Testis (tissue), 3 donors: Measurements from ENCODE around the gene PRKG2. TPM values are rescaled to one million over a fixed set of nuclear protein-coding genes. Genes with fewer than 3 reads are reported as not detected.

Source experiments
- DNase-seq: peaks from one replicate; pipeline ENCODE4 v3.0.0-alpha.2; 2019
- H3K27ac ChIP-seq, 2 donors: fragments of 200-600 bp; sonication (generic); one replicate each; pipeline ENCODE4 v1.5.1; 2019
- H3K27me3 ChIP-seq: fragments of 200-600 bp; sonication (generic); one replicate; pipeline ENCODE4 v1.5.1; 2019
- H3K36me3 ChIP-seq: fragments of 200-600 bp; sonication (generic); one replicate; pipeline ENCODE4 v1.5.1; 2017; ENCODE audit warnings: low read depth; ENCODE audit errors: missing control alignments
- H3K4me1 ChIP-seq: fragments of 200-600 bp; sonication (generic); one replicate; pipeline ENCODE4 v1.5.1; 2019
- H3K4me3 ChIP-seq, 2 donors: fragments of 200-600 bp; sonication (generic); one replicate each; pipeline ENCODE4 v1.5.1; 2017 to 2019
- H3K9me3 ChIP-seq: fragments of 200-600 bp; sonication (generic); one replicate; pipeline ENCODE4 v1.5.1; 2017
- POLR2A ChIP-seq: fragments of 450-650 bp; IDR thresholded peaks from one replicate; pipeline ENCODE4 v1.6.1; 2017; ENCODE audit warnings: antibody characterized with exemption, mild to moderate bottlenecking, moderate library complexity
- WGBS, 2 donors: methylation state at CpG; one replicate each; pipeline ENCODE4 v1.1.5; 2018; 5-methylcytosine and 5-hydroxymethylcytosine counted together
- intact Hi-C: fragments of 100-400 bp; cut with DNase I; formaldehyde crosslinking; loops from one replicate; pipeline ENCODE4 v1.15.1; 2023; ENCODE audit warnings: low total_unique reads
- polyA plus RNA-seq: library from polyadenylated mRNA; stranded (reverse); fragments of 350-450 nt; fragmentation: Illumina TruSeq; extraction: RNeasy Lipid Tissue Mini Kit (QIAGEN cat#74804); gene quantifications from one replicate; pipeline ENCODE4 v1.2.3, GENCODE V29; 2014; ENCODE audit warnings: low read depth, low replicate concordance; ENCODE audit not compliant: insufficient read depth
- total RNA-seq, 2 donors: library from RNA; depleted of rRNA; stranded (reverse); fragments of >200 nt; gene quantifications; one replicate each; pipeline ENCODE4 v1.2.3, GENCODE V29; 2016
- TF ChIP-seq, protein P1 (sequence below), 3 experiments: fragments of 450-650 bp in 2 of 3; fragments of 200-600 bp in 1 of 3; sonication (generic) in 1 of 3; IDR thresholded peaks; one replicate each; pipeline ENCODE4 v1.5.1; 2016 to 2019; ENCODE audit warnings: antibody characterized with exemption in 3 of 3, mild to moderate bottlenecking in 2 of 3, moderate library complexity in 1 of 3

PRKG2 gene
- total and polyA plus RNA-seq, 3 donors from 2014 or later, result 1.3 to 2.4 (median 1.7) TPM

DNA sequence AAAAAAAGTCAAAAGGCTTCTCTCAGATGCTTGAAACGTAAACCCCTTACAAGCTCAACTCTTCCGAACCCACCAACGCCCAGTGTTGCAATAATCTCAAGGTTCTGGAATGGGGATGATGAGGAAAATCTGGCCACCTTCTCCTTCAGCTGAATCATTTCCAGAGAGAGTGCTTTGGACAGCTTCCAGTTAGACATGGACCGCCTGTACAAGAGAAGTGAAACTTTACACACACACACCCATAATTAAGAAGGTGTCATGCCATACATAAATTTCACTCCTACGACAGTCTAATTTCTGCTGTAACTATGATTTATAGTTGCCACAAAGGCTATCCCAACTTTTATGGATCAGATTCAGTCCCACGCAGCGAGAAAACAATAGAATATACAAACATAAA lies 72.3 kb downstream of the PRKG2 start:
- Histone ChIP-seq H3K27ac (no peak overlapping the region), H3K4me3 (no peak overlapping the region), H3K4me1 (no peaks in the 10 kb centered on the region), H3K27me3 (no peaks in the 10 kb centered on the region), H3K36me3 (no peaks in the 10 kb centered on the region), H3K9me3 (no peaks in the 10 kb centered on the region)
- intact Hi-C loops, result no loop called here
- 44 to 53% methylated on average over 7 of the region's 7 CpGs for WGBS, 2 donors
- TF ChIP-seq POLR2A, result no peak
- TF ChIP-seq, protein P1, sequence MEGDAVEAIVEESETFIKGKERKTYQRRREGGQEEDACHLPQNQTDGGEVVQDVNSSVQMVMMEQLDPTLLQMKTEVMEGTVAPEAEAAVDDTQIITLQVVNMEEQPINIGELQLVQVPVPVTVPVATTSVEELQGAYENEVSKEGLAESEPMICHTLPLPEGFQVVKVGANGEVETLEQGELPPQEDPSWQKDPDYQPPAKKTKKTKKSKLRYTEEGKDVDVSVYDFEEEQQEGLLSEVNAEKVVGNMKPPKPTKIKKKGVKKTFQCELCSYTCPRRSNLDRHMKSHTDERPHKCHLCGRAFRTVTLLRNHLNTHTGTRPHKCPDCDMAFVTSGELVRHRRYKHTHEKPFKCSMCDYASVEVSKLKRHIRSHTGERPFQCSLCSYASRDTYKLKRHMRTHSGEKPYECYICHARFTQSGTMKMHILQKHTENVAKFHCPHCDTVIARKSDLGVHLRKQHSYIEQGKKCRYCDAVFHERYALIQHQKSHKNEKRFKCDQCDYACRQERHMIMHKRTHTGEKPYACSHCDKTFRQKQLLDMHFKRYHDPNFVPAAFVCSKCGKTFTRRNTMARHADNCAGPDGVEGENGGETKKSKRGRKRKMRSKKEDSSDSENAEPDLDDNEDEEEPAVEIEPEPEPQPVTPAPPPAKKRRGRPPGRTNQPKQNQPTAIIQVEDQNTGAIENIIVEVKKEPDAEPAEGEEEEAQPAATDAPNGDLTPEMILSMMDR (IDR thresholded peaks at IDR 0.05), result no peak
- DNase-seq, result no peak

DNA sequence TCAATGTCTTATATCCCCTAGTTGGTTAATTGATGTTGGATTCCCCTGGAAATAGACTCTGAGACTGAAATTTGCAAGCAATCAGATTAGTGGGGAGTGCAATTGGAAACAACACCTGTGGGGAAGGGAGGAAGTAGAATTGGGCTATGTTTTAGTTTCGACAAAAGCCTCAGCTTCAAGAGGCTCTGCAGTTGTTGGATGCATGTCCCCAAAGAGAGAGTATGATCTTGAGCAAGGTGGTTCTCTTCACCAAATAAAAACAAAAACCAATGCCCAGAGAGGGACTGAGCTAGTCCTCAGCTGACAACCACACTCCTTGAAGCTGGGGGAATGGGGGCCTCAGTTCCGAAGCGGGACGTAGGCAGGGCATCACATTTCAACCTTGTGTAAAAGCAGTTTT lies 77.1 kb downstream of the PRKG2 start:
- H3K27ac ChIP-seq, result no peak overlapping the region
- TF ChIP-seq POLR2A, result no peak
- TF ChIP-seq, protein P1 (IDR thresholded peaks at IDR 0.05), result no peak
- 91 to 92% methylated on average over 4 of the region's 4 CpGs for WGBS, 2 donors
- no peaks in the 10 kb centered on the region for H3K4me1 ChIP-seq
- H3K4me3 ChIP-seq, result no peak overlapping the region
- intact Hi-C loops, result no loop called here
- H3K36me3 ChIP-seq, result no peaks in the 10 kb centered on the region
- H3K27me3 ChIP-seq, result no peaks in the 10 kb centered on the region
- DNase-seq, result no peak
- no peaks in the 10 kb centered on the region for H3K9me3 ChIP-seq

DNA sequence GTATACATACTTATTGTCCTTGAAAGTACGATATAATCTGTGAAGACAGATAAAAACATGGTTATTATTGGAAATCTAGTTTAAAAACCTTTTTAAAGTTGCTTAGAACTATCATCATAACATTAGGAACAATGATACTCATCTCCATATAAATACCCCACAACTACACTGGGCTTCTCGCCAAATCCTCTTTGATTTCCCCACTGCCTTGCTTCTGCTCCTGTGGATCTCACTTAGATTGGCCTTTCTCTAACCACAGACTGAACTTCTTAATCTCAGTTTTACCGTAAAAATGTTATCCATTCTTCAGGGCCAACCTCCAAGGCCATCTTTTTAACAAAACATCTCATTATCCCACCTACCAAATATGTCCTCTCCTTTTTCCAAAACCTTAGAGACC lies 77.6 kb downstream of the PRKG2 start:
- no peak overlapping the region for H3K4me3 ChIP-seq
- no peak overlapping the region for H3K27ac ChIP-seq
- TF ChIP-seq POLR2A, result no peak
- TF ChIP-seq, protein P1 (IDR thresholded peaks at IDR 0.05), result no peak
- intact Hi-C loops, result no loop called here
- H3K27me3 ChIP-seq, result no peaks in the 10 kb centered on the region
- H3K36me3 ChIP-seq, result no peaks in the 10 kb centered on the region
- no peaks in the 10 kb centered on the region for H3K4me1 ChIP-seq
- no peak for DNase-seq
- no peaks in the 10 kb centered on the region for H3K9me3 ChIP-seq
- 60 to 65% methylated on average over 3 of the region's 3 CpGs for WGBS, 2 donors

DNA sequence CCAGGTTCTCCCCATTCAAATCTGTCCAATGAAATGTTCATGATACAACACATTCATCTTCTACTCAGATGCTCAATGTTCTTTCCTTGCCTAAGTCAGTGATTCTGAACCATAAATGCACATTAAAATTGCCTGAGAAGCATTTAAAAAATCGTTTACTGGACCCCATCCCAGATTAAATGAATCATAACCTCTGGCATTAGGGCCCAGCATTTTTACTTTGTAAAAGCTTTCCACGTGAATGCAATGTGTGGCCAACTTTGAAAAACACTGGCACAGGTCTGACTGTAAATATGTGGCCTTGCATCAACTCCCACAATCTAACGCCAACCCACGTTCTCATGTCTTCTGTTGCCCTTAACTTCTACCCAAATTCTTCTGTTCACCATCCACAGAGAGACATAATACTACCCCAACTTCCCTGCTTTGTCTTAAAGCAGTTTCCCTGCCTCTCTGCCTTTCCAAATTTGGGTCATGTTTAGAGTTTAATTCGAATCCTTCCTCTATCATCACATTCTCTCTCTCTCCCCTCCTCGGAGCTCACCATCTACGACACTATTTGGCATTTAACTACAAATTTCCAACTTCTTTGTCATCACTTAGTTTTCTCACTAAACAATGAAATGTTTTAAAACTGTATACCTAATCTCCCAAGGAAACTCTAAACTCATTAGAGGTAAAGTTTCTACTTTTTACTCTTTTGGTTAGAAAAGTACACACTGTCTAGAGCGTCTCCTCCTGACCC lies 78.7 kb downstream of the PRKG2 start:
- intact Hi-C loops, result no loop called here
- no peaks in the 10 kb centered on the region for H3K4me1 ChIP-seq
- DNase-seq, result no peak
- TF ChIP-seq POLR2A, result no peak
- TF ChIP-seq, protein P1 (IDR thresholded peaks at IDR 0.05), result no peak
- no peaks in the 10 kb centered on the region for H3K36me3 ChIP-seq
- no peaks in the 10 kb centered on the region for H3K27me3 ChIP-seq
- H3K4me3 ChIP-seq, result no peak overlapping the region
- no peaks in the 10 kb centered on the region for H3K9me3 ChIP-seq
- H3K27ac ChIP-seq, result no peak overlapping the region
- WGBS, 2 donors, result 74 to 77% methylated on average over 8 of the region's 8 CpGs

DNA sequence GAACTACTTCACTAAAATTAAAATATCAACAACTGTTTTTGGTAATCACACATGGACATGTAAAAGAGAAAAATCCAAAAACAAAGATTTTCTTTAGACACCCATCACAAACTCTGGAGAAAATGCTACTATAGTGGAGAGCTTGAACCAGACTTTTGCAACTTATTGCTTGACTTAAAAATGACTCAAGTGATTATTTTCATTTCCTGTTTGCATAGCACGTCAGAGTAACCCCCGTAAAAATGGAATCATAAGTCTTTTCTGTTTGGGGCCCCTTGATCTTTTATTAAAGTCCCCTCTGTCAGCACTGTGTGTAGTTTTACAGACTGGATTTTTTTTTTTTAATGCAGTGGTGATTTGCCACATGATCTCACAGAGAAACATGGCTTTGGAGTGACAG lies 79.5 kb downstream of the PRKG2 start:
- no peak for DNase-seq
- no peaks in the 10 kb centered on the region for H3K27me3 ChIP-seq
- no peaks in the 10 kb centered on the region for H3K36me3 ChIP-seq
- no peak overlapping the region for H3K27ac ChIP-seq
- no peaks in the 10 kb centered on the region for H3K4me1 ChIP-seq
- no peaks in the 10 kb centered on the region for H3K9me3 ChIP-seq
- no peak overlapping the region for H3K4me3 ChIP-seq
- WGBS, 2 donors, result 64 to 66% methylated on average over 2 of the region's 2 CpGs
- TF ChIP-seq POLR2A, result no peak
- TF ChIP-seq, protein P1 (IDR thresholded peaks at IDR 0.05), result no peak
- intact Hi-C loops, result no loop called here
